HCT116 (cell line): Measurements from ENCODE around the gene ZEB2.

Experiments
- JUND ChIP-seq: IDR thresholded peaks from 2 replicates; pipeline ENCODE4 v1.6.1; 2012
- TF ChIP-seq, protein P1 (sequence below), 3 experiments: fragments of 200-600 bp in 1 of 3; sonication (generic) in 1 of 3; IDR thresholded peaks in 2 of 3; conservative IDR thresholded peaks in 1 of 3; 2 replicates each; pipeline ENCODE4 v1.5.1; 2012 to 2017; ENCODE audit warnings: low read depth in 2 of 3, low read length in 2 of 3, antibody characterized with exemption in 1 of 3, borderline replicate concordance in 1 of 3, control low read depth in 1 of 3, mild to moderate bottlenecking in 1 of 3, mixed read lengths in 1 of 3, mixed run types in 1 of 3, moderate library complexity in 1 of 3; ENCODE audit not compliant: insufficient read depth in 1 of 3
- TF ChIP-seq, protein P2 (sequence below): IDR thresholded peaks from 2 replicates; pipeline ENCODE4 v1.6.1; 2012; ENCODE audit warnings: low read depth

DNA sequence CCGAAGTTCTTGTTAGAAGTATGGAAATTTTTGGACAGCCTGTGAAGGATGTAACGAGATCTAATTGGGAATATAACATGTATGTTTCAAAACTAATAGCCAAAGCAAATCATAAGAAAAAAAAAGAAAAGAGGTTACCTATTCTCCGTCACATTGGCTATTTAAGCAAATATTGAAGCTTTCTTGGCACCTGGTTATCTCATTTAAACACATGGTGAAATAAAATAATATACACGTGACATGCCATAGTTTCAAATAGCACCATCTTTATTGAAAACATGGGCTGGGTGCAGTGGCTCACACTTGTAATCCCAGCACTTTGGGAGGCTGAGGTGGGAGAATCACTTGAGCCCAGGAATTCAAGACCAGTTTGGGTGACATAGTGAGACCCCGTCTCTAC, 56.7 kb downstream of the ZEB2 start:
- TF ChIP-seq, protein P1, sequence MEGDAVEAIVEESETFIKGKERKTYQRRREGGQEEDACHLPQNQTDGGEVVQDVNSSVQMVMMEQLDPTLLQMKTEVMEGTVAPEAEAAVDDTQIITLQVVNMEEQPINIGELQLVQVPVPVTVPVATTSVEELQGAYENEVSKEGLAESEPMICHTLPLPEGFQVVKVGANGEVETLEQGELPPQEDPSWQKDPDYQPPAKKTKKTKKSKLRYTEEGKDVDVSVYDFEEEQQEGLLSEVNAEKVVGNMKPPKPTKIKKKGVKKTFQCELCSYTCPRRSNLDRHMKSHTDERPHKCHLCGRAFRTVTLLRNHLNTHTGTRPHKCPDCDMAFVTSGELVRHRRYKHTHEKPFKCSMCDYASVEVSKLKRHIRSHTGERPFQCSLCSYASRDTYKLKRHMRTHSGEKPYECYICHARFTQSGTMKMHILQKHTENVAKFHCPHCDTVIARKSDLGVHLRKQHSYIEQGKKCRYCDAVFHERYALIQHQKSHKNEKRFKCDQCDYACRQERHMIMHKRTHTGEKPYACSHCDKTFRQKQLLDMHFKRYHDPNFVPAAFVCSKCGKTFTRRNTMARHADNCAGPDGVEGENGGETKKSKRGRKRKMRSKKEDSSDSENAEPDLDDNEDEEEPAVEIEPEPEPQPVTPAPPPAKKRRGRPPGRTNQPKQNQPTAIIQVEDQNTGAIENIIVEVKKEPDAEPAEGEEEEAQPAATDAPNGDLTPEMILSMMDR (IDR thresholded peaks at IDR 0.05 in 2 of 3, conservative IDR thresholded peaks at IDR 0.05 in 1 of 3; ENCODE audit: borderline replicate concordance in 1 of 3, insufficient read depth in 1 of 3, low read depth in 2 of 3, low read length in 2 of 3), result no peak
- TF ChIP-seq, protein P2, sequence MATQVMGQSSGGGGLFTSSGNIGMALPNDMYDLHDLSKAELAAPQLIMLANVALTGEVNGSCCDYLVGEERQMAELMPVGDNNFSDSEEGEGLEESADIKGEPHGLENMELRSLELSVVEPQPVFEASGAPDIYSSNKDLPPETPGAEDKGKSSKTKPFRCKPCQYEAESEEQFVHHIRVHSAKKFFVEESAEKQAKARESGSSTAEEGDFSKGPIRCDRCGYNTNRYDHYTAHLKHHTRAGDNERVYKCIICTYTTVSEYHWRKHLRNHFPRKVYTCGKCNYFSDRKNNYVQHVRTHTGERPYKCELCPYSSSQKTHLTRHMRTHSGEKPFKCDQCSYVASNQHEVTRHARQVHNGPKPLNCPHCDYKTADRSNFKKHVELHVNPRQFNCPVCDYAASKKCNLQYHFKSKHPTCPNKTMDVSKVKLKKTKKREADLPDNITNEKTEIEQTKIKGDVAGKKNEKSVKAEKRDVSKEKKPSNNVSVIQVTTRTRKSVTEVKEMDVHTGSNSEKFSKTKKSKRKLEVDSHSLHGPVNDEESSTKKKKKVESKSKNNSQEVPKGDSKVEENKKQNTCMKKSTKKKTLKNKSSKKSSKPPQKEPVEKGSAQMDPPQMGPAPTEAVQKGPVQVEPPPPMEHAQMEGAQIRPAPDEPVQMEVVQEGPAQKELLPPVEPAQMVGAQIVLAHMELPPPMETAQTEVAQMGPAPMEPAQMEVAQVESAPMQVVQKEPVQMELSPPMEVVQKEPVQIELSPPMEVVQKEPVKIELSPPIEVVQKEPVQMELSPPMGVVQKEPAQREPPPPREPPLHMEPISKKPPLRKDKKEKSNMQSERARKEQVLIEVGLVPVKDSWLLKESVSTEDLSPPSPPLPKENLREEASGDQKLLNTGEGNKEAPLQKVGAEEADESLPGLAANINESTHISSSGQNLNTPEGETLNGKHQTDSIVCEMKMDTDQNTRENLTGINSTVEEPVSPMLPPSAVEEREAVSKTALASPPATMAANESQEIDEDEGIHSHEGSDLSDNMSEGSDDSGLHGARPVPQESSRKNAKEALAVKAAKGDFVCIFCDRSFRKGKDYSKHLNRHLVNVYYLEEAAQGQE, result no peak
- TF ChIP-seq JUND, result no peak
